Stimulated activated naive CD8-positive, alpha-beta T cell treated with anti-CD3 and anti-CD28 coated beads, Interleukin-15, Interleukin-2, amounts not matched to agents 100 ng/mL and 50 ng/mL, for 24 hours (primary cell): ENCODE data around the gene FMN1.

Experiments
- H3K27ac Mint-ChIP-seq: one replicate; pipeline ENCODE4 v1.8.0; 2021; ENCODE audit warnings: mild to moderate bottlenecking, mixed read lengths
- H3K27me3 Mint-ChIP-seq: one replicate; pipeline ENCODE4 v1.8.0; 2021; ENCODE audit warnings: mixed read lengths
- H3K36me3 Mint-ChIP-seq: one replicate; pipeline ENCODE4 v1.8.0; 2021; ENCODE audit warnings: low read depth, mixed read lengths
- H3K4me1 Mint-ChIP-seq: one replicate; pipeline ENCODE4 v1.8.0; 2021; ENCODE audit warnings: low read depth, mixed read lengths
- H3K4me3 Mint-ChIP-seq: one replicate; pipeline ENCODE4 v1.8.0; 2021; ENCODE audit warnings: mild to moderate bottlenecking, mixed read lengths
- H3K9me3 Mint-ChIP-seq: one replicate; pipeline ENCODE4 v1.8.0; 2021; ENCODE audit warnings: mixed read lengths

The FMN1 gene

DNA sequence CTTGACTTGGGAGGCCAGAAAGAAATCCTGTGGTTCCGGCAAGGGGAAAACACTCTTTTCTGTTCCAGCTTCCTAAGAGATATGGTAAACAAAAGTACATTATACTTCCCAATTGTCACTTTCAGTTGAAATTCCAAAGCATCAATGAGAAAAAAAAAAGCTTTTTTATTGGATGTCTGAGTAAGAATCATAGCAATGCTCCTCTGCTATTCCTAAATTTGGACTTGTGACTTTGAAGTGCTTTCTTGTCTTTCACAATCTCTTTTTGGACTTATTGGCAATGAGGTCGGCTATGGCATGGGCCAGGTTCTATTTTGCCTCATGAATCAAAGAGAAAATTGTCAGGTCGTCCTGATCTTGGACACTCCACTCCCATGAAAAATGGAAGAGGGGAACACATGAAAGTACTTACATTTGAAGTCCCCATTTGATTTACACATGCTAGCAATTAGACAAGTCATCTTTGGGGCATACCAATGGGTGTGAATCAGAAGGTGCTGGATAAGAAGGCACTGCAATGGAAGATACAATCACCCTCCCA is 306.2 kb downstream of the FMN1 start:
- no peak overlapping the region for H3K27ac Mint-ChIP-seq
- no peaks in the 10 kb centered on the region for H3K4me1 Mint-ChIP-seq
- H3K9me3 Mint-ChIP-seq, result no peaks in the 10 kb centered on the region
- H3K27me3 Mint-ChIP-seq, result peaks cover 4% of the 10 kb centered on the region
- no peak overlapping the region for H3K4me3 Mint-ChIP-seq
- no peaks in the 10 kb centered on the region for H3K36me3 Mint-ChIP-seq

DNA sequence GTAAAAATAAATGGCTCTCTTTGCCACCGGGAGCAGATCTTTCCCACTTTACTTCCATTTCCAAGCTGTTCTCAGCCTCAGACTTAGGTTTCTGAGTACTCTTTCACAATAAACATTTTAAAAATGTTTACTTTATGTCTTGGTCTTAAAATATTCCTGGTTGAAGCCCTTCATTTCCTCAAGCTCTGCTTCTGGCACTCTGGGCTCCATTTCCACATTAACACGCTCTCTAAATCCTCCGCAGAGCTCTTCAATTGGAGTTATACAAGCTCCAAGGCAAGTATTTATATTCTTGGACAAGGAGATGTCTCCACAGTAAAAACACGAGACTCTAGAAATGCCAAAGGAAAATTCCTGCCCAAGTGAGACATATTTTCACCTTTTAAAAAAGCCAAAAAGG is 307.4 kb downstream of the FMN1 start:
- Mint-ChIP-seq H3K36me3 (no peaks in the 10 kb centered on the region), H3K27me3 (no peaks in the 10 kb centered on the region), H3K9me3 (no peaks in the 10 kb centered on the region), H3K27ac (no peak overlapping the region), H3K4me3 (no peak overlapping the region), H3K4me1 (no peaks in the 10 kb centered on the region)

DNA sequence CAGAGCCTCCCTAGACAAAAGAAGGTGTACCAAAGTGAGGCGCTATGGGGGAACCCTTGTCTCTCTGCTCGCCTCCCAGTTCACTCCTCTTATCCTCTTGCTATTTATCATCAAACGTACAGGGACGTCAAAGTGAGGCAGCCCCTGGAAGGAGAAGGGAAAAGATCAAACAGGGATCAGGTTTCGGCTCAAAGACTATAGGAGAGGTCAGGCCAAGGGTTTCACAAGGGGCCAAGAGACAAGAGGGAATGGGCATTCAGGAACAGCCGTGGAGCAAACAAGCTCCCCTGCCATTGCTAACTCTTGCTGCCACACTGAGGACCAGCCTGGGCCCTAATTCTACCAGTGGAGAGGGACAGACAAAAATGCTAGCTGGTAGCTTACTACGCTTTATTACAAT is 308.1 kb downstream of the FMN1 start:
- Mint-ChIP-seq H3K27ac (no peak overlapping the region), H3K36me3 (no peaks in the 10 kb centered on the region), H3K4me3 (no peak overlapping the region), H3K9me3 (no peaks in the 10 kb centered on the region), H3K27me3 (no peaks in the 10 kb centered on the region), H3K4me1 (no peaks in the 10 kb centered on the region)

DNA sequence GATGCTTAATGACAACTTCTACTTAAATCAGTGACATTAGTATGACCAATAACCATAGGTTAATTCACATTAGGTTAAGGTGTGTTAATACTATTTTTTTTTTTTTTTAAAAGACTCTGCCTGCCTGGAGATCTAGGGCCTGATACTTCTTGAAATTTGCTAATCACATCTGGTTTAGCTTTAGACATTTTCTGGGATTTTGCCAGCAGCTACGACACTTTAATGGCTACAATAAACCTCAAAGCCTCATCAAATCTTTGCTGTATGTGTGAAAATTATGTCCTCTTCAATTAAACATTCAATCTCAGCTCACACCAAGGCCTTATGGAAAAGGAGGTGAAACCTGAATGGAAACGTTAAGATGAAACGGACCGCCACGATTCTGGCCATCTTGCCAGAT is 308.8 kb downstream of the FMN1 start:
- Mint-ChIP-seq H3K4me3 (no peak overlapping the region), H3K27me3 (no peaks in the 10 kb centered on the region), H3K4me1 (no peaks in the 10 kb centered on the region), H3K36me3 (no peaks in the 10 kb centered on the region), H3K9me3 (no peaks in the 10 kb centered on the region), H3K27ac (no peak overlapping the region)

DNA sequence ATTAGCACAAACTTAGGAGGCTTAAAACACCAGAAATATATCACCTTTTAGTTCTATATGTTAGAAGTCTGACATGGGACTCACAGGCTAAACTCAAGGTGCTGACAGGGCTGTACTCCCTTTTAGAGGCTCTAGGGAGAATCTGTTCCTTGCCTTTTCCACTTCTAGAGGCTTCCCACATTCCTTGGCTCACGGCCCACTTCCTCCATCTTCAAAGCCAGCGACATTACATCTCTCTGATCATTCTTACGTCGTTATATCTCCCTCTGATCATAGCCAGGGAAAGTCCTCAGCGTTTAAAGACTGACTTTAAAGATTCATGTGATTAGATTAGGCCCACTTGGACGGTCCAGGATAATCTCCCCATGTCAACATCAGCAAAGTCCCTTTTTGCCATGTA is 310.4 kb downstream of the FMN1 start:
- Mint-ChIP-seq H3K36me3 (no peaks in the 10 kb centered on the region), H3K4me3 (no peak overlapping the region), H3K27ac (no peak overlapping the region), H3K9me3 (no peaks in the 10 kb centered on the region), H3K27me3 (no peaks in the 10 kb centered on the region), H3K4me1 (no peaks in the 10 kb centered on the region)

DNA sequence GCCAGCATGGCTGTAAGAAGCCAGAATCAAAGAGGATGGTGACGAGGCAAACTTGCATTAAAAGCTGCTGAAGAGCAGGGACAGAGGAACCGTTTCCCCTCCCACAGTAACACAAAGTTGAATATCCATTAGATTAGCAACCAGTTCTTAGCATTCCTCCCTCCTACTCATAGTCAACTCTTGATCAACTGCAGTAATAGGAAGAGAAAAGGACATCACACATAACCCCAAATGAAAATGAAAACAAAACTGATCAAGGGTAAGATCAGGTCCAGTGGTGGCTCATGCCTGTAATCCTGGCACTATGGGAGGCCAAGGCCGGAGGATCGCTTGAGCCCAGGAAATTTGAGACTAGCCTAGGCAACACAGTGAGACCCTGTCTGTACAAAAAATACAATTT is 311.6 kb downstream of the FMN1 start:
- Mint-ChIP-seq H3K27me3 (peaks cover 5% of the 10 kb centered on the region), H3K9me3 (no peaks in the 10 kb centered on the region), H3K4me1 (no peaks in the 10 kb centered on the region), H3K36me3 (no peaks in the 10 kb centered on the region), H3K27ac (no peak overlapping the region), H3K4me3 (no peak overlapping the region)

DNA sequence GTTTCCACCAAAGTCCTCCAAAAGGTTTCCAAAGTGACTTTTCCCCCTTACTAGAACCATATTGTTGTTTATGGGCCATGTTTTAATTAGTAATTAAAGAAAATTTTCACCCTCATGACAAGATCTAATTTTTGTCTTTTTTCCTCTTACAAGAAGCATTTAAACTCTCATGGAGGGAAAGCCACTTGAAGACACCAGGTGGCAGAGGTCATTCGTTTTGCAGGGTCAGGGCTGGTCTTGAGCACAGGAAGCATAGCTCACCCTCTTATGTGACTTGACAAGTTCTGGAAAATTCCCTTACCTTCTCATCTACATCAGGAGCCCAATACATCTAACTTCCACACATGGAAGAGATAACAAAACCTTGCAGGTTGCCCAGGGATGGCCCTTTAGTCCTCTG is 313.0 kb downstream of the FMN1 start:
- H3K36me3 Mint-ChIP-seq, result no peaks in the 10 kb centered on the region
- H3K4me3 Mint-ChIP-seq, result no peak overlapping the region
- no peaks in the 10 kb centered on the region for H3K4me1 Mint-ChIP-seq
- no peaks in the 10 kb centered on the region for H3K9me3 Mint-ChIP-seq
- no peak overlapping the region for H3K27ac Mint-ChIP-seq
- peaks cover 8% of the 10 kb centered on the region for H3K27me3 Mint-ChIP-seq

DNA sequence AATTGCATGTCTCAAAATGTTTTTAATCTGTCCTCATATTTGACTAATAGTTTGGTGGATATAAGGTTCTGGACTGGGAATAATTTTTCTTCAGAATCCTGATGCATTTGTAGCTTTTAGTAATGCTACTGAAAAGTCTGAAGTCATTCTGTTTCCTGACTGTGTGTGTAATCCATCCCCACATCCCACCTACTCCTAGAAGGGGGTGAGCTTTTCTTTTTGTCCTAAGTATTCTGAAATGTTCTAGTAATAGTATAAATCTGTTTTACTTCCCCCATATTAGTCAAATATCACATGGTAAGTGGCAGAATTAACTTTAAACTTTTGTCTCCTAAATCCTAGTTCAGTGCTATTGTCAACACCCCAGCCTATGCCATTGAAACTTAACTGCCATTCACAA is 313.9 kb downstream of the FMN1 start:
- Mint-ChIP-seq H3K36me3 (no peaks in the 10 kb centered on the region), H3K9me3 (no peaks in the 10 kb centered on the region), H3K4me3 (no peak overlapping the region), H3K27me3 (peaks cover 8% of the 10 kb centered on the region), H3K27ac (no peak overlapping the region), H3K4me1 (no peaks in the 10 kb centered on the region)

DNA sequence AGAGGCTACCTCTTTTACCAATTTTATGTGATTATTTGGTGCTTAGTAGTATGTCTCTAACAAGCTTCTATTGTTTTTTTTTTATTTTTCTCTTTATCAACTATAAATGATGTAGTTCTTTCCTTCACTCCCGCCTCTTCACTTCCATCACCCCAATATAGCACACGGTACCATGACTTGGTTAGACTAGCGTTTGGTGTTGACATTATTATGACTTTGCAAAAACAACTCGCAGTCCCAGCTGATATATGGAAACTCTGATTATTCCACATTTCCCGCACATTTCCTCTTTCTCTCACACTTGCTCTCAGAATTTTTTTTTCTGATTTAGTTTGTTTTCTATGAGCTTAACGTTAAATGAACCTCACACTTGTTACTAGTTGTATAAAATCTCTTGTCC is 314.5 kb downstream of the FMN1 start:
- H3K27me3 Mint-ChIP-seq, result peaks cover 8% of the 10 kb centered on the region
- no peak overlapping the region for H3K4me3 Mint-ChIP-seq
- no peaks in the 10 kb centered on the region for H3K4me1 Mint-ChIP-seq
- no peak overlapping the region for H3K27ac Mint-ChIP-seq
- H3K9me3 Mint-ChIP-seq, result no peaks in the 10 kb centered on the region
- no peaks in the 10 kb centered on the region for H3K36me3 Mint-ChIP-seq

DNA sequence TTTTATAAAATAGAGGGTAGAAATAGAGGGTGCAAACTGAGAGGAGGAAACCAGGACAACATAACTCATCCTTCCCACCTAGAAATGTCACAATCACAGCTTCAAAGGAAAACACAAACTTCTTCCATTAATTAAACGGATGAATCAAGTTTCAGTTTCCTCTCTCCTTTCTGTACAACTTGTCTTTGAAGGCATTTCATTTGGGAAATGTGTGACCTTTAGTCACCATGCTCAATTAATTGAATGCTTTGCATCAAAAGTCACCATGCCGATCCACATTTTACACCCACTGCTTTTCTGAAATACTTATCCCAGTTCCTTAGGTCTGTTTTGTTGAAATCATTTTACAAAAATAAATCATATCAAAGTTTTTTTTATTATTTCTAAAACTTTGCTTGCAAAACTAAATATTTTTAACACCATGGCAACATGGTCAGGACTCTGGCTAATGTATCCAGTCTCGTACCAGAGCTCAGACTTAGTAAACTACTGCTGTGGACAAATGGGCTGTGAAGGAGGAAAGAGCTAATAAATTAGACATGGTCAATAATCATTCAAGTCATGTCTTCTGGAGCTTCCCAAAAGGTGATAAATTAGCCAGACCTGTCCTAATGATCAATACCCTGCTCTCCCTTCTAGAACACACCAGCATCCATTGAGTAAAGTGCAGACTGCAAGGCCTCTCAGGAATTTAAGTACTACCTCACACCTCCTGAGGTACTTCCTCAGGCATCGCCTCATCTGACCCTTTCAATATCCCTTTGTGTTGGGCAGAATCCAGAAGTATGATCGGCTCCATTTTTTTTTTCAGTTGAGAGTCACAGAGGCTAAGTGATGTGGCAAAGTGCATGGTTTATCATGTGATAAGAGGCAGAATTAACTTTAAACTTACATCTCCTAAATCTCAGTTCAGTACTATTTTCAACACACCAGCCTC is 315.4 kb downstream of the FMN1 start:
- H3K4me3 Mint-ChIP-seq, result no peak overlapping the region
- no peak overlapping the region for H3K27ac Mint-ChIP-seq
- peaks cover 8% of the 10 kb centered on the region for H3K27me3 Mint-ChIP-seq
- no peaks in the 10 kb centered on the region for H3K9me3 Mint-ChIP-seq
- no peaks in the 10 kb centered on the region for H3K36me3 Mint-ChIP-seq
- H3K4me1 Mint-ChIP-seq, result no peaks in the 10 kb centered on the region

DNA sequence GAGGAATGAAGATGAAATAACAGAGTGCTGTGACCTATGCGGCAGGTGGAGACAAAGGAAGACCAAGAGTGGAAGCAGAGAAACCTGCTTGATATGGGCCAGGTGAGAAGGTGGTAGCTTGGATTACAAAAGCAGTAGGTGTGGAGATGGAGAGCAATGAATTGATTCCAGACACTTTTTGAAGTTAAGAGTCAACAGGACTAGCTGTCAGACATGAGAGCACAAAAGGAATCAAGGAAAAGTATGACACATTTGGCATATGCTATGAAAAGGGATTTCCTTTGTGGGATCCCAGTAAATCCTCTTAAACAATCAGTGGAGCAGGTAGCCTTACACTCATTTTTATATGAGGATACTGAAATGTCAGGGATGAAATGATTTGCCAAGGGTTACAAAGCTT is 316.2 kb downstream of the FMN1 start:
- H3K27me3 Mint-ChIP-seq, result peaks cover 8% of the 10 kb centered on the region
- H3K4me1 Mint-ChIP-seq, result no peaks in the 10 kb centered on the region
- H3K4me3 Mint-ChIP-seq, result no peak overlapping the region
- H3K27ac Mint-ChIP-seq, result no peak overlapping the region
- no peaks in the 10 kb centered on the region for H3K9me3 Mint-ChIP-seq
- no peaks in the 10 kb centered on the region for H3K36me3 Mint-ChIP-seq

DNA sequence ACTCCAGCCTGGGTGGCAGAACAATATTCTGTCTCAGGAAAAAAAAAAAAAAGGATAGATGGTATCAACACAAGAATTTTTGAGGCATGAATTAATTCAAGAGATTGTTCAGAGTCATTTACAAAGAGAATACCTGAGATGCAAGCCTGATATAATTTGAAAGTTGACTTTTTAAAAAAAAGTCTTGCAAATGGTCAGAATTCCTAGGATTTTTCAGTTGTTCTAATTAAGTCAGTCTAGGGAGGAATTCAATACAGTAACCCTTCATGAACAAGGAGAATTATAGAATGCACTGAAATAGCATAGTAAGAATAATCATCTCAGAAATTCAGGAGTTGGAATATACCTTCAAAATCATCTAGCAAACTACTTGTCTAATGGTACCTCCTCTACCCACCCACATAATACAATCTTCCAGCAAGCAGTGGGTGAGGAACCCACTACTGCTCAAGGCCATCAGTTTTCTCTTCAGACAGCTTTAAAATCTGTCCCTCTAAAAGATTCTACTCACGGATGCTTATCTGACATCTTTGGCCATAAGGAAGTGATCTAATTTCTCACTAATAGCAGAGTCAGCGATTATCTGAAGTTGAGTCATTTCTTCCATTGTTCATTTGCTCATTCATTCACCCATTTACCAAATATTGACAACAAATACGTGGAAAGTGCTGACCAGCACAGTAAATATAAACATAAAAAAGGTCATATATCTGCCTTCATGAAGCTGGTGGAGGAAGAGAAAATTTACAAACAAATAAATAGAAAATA is 317.1 kb downstream of the FMN1 start:
- no peaks in the 10 kb centered on the region for H3K36me3 Mint-ChIP-seq
- no peak overlapping the region for H3K27ac Mint-ChIP-seq
- H3K27me3 Mint-ChIP-seq, result peaks cover 8% of the 10 kb centered on the region
- no peaks in the 10 kb centered on the region for H3K4me1 Mint-ChIP-seq
- no peaks in the 10 kb centered on the region for H3K9me3 Mint-ChIP-seq
- H3K4me3 Mint-ChIP-seq, result no peak overlapping the region

DNA sequence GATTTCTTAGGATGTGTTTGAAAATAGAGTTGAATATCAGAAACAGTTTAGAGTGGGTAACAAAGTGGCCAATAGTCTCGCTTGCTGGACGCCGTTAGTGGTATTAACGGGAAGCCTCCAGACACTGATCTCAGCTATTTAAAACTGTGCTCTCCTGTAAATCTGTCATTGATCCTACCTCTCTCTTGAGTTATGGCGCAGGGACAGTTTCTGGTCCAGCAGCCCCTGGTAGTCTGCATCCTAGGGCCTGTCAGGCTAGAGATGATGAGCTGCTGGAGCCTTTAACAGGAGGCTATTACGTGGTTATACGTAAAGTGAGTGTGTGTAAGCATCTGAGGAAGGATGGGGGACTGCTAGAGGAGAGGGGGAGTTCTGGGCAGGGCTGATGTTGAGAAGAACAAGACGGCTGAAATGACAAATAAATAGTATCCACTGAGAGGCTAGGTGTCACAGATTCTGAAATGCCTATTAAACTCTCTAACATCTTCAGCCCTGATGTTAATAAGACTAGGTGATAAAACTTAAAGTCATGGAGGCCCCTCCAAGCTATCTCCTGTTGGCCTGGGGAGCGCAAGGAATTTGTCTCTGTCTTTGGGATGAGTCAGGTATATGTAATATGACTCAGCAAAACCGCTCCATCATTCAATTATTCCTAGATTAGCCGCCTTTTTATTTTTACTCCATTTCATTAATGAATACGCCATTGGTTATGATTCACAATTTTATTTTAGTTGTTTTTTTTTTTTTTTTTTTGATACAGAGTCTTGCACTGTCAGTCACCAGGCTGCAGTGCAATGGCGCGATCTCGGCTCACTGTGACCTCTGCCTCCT is 321.0 kb downstream of the FMN1 start:
- Mint-ChIP-seq H3K36me3 (no peaks in the 10 kb centered on the region), H3K27me3 (peaks cover 8% of the 10 kb centered on the region), H3K27ac (no peak overlapping the region), H3K9me3 (no peaks in the 10 kb centered on the region), H3K4me3 (no peak overlapping the region), H3K4me1 (no peaks in the 10 kb centered on the region)

DNA sequence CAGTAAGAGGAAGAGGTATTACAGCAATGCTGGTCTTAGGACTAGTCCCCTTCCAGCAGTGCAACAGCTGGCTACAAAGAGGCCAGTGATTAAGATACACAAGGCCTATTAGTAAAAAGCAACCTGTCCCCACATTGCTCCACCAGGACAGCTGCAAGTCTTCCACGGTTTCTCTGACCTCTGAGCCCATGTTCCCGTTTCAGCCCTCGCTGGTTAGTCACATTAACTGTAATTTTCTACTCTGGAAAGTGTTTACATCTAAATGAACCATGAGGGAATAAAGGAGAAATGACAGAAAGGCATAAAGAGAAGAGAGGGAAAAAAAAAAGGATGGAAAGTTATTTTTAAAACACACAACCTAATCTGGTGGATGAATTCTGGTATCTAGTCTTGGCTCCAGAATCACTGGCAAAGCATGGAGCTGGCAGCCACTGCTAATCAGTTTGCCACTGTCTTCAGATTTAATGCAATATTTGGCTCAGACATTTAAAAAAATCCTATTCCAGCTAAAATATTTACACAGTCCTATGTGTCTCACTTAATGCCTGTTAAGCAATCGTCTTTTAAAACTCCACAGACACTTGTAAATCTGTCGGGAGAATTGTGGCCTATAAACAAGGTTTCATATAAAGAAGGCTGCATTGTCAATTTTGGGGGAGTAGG is 321.8 kb downstream of the FMN1 start:
- peaks cover 3% of the 10 kb centered on the region for H3K27me3 Mint-ChIP-seq
- no peaks in the 10 kb centered on the region for H3K4me1 Mint-ChIP-seq
- no peaks in the 10 kb centered on the region for H3K9me3 Mint-ChIP-seq
- no peak overlapping the region for H3K27ac Mint-ChIP-seq
- H3K36me3 Mint-ChIP-seq, result no peaks in the 10 kb centered on the region
- H3K4me3 Mint-ChIP-seq, result no peak overlapping the region
